K562 (cell line): ENCODE data around the gene SEPTIN8. TPM values are rescaled to one million over a fixed set of nuclear protein-coding genes. Genes with fewer than 3 reads are reported as not detected.

ENCODE experiments used
- ATAC-seq: fragments of 200-7000 bp; cut with Tn5 transposase; 3 replicates; pipeline ENCODE4 v1.9.1; 2020; ENCODE audit warnings: moderate library complexity
- BruUV-seq: library from RNA; stranded (reverse); fragments of 400-500 nt; replicated peaks from 2 replicates; lab custom pipeline; 2021; lab: Mats Ljungman, UMichigan
- CTCF ChIA-PET: fragments of 300-600 bp; formaldehyde crosslinking; extraction: SDS; loops from one replicate; lab custom pipeline; 2021; ENCODE audit warnings: low intra/inter-chr PET ratio; lab: Yijun Ruan, JAX
- POLR2A ChIA-PET: fragments of 300-600, 350-650 bp; sonication (Branson Sonifier 250); formaldehyde crosslinking; extraction: SDS; loops from one replicate; lab custom pipeline; 2021; ENCODE audit warnings: antibody characterized with exemption, inconsistent platforms; lab: Yijun Ruan, JAX
- DNase-seq, 4 experiments: peaks; one replicate each; pipeline versions ENCODE4 v3.0.0 to v3.0.0-alpha.2; 2011 to 2018; ENCODE audit warnings: low spot score in 3 of 4, mixed read lengths in 3 of 4; ENCODE audit errors: extremely low read depth in 1 of 4
- FAIRE-seq: peaks from 2 replicates; lab custom pipeline; 2011; peaks lifted over from hg19 to GRCh38; lab: Jason Lieb, UNC
- H2AFZ ChIP-seq: 2 replicates; pipeline ENCODE4 v1.6.0; 2011; ENCODE audit warnings: low read depth, low read length, control low read depth, inconsistent platforms
- H3K27ac ChIP-seq: fragments of 200-600 bp; 3 replicates; pipeline ENCODE4 v1.8.0; 2011; ENCODE audit warnings: low read depth, mild to moderate bottlenecking, control low read depth, inconsistent platforms, low read length, moderate library complexity, mixed read lengths; ENCODE audit errors: extremely low read depth
- H3K27me3 ChIP-seq, 2 experiments: fragments of 300-600 bp in 1 of 2; 2 replicates in 1 of 2; 3 replicates in 1 of 2; pipeline versions ENCODE4 v1.6.0 to v1.8.0; 2011; ENCODE audit warnings: inconsistent platforms in 2 of 2, low read length in 2 of 2, mild to moderate bottlenecking in 1 of 2, mixed read lengths in 1 of 2, moderate library complexity in 1 of 2; ENCODE audit not compliant: control insufficient read depth in 2 of 2, insufficient read depth in 2 of 2
- H3K36me3 ChIP-seq: fragments of 300-600 bp; 3 replicates; pipeline ENCODE4 v1.8.0; 2011; ENCODE audit warnings: mild to moderate bottlenecking, low read length, inconsistent platforms; ENCODE audit not compliant: control insufficient read depth, insufficient read depth
- H3K4me1 ChIP-seq, 2 experiments: fragments of 200-600 bp in 1 of 2; replicated peaks in 1 of 2; 2 replicates in 1 of 2; 3 replicates in 1 of 2; pipeline versions ENCODE4 v1.5.1 to v1.8.0; 2011; ENCODE audit warnings: inconsistent platforms in 2 of 2, low read length in 2 of 2, mild to moderate bottlenecking in 1 of 2, mixed read lengths in 1 of 2, moderate library complexity in 1 of 2; ENCODE audit not compliant: control insufficient read depth in 2 of 2, insufficient read depth in 2 of 2
- H3K4me2 ChIP-seq: 2 replicates; pipeline ENCODE4 v1.6.1; 2011; ENCODE audit warnings: low read length, control low read depth, inconsistent platforms, mixed read lengths; ENCODE audit not compliant: insufficient read depth
- H3K4me3 ChIP-seq: fragments of 200-600 bp; sonication (generic), shearing (Covaris generic); 2 replicates; pipeline ENCODE4 v1.5.1; 2016; ENCODE audit warnings: control low read depth, inconsistent platforms
- H3K79me2 ChIP-seq: fragments of 200-600 bp; 3 replicates; pipeline ENCODE4 v1.8.0; 2011; ENCODE audit warnings: low read length, inconsistent platforms; ENCODE audit not compliant: control insufficient read depth, insufficient read depth
- H3K9ac ChIP-seq, 2 experiments: 2 replicates each; pipeline versions ENCODE4 v1.6.0 to v1.6.1; 2011; ENCODE audit warnings: low read depth in 2 of 2, low read length in 2 of 2, control low read depth in 1 of 2, inconsistent platforms in 1 of 2, mild to moderate bottlenecking in 1 of 2, mixed read lengths in 1 of 2; ENCODE audit not compliant: insufficient read depth in 1 of 2
- H3K9me1 ChIP-seq: one replicate; pipeline ENCODE4 v1.6.0; 2011; ENCODE audit warnings: inconsistent platforms, mild to moderate bottlenecking, low read length, moderate library complexity; ENCODE audit not compliant: control insufficient read depth, insufficient read depth
- H3K9me3 ChIP-seq: replicated peaks from 2 replicates; pipeline ENCODE4 v1.5.1; 2011; ENCODE audit warnings: low read depth, low read length, inconsistent platforms; ENCODE audit not compliant: control insufficient read depth, insufficient read depth
- H4K20me1 ChIP-seq: replicated peaks from 2 replicates; pipeline ENCODE4 v1.6.1; 2011; ENCODE audit warnings: low read length, inconsistent platforms, mixed read lengths; ENCODE audit not compliant: control insufficient read depth, insufficient read depth
- ARHGAP35 ChIP-seq: fragments of 450-650 bp; IDR thresholded peaks from 2 replicates; pipeline ENCODE4 v1.6.1; 2018; ENCODE audit not compliant: partially characterized antibody
- TEAD1 ChIP-seq, 2 experiments: fragments of 450-650 bp in 1 of 2; sonication (generic) in 1 of 2; formaldehyde crosslinking; IDR thresholded peaks; 2 replicates each; pipeline versions ENCODE4 v1.4.0 to v1.8.0; 2020 to 2022; ENCODE audit warnings: mild to moderate bottlenecking in 2 of 2, missing genetic modification reagents in 1 of 2
- ZNF232 ChIP-seq: sonication (generic); formaldehyde crosslinking; IDR thresholded peaks from 2 replicates; pipeline ENCODE4 v1.8.0; 2022; ENCODE audit warnings: mild to moderate bottlenecking, missing genetic modification reagents
- WGBS: fragments of 100-300 bp; shearing (Covaris generic); methylation state at CpG from one replicate; pipeline ENCODE4 v1.1.6; 2016; ENCODE audit warnings: low coverage, mixed read lengths; ENCODE audit not compliant: insufficient coverage; ENCODE audit errors: missing lambda C conversion rate; 5-methylcytosine and 5-hydroxymethylcytosine counted together
- in situ Hi-C: fragments of 300-500 bp; cut with MboI; formaldehyde crosslinking; loops from 4 replicates; pipeline ENCODE4 v1.15.0; 2018; ENCODE audit warnings: inconsistent platforms, mixed read lengths
- intact Hi-C: fragments of 100-400 bp; cut with micrococcal nuclease; formaldehyde crosslinking; loops from 2 replicates; pipeline ENCODE4 v1.14.2; 2022
- polyA plus RNA-seq, 8 experiments: library from polyadenylated mRNA; depleted of rRNA in 4 of 8; stranded (reverse) in 5 of 8; unstranded in 3 of 8; fragments of >200 nt; fragmentation: Nextera tagmentation in 2 of 8; fragmentation: Illumina TruSeq in 1 of 8; extraction: Ambion mirVana in 2 of 8; extraction: Trizol in 1 of 8; gene quantifications; 2 replicates each; pipeline versions ENCODE4 v1.2.1 to v1.2.3, GENCODE V29; 2011 to 2014; ENCODE audit warnings: inconsistent platforms in 1 of 8, missing spikeins in 1 of 8
- total RNA-seq, 7 experiments: library from RNA; depleted of rRNA in 6 of 7; stranded (reverse); fragments of >200 nt in 6 of 7; fragmentation: Illumina TruSeq in 2 of 7; extraction: Trizol in 2 of 7; gene quantifications; 2 replicates each; pipeline versions ENCODE4 v1.2.1 to v1.2.3, GENCODE V29; 2011 to 2021; ENCODE audit warnings: low replicate concordance in 1 of 7
- TF ChIP-seq, protein P1 (sequence below): fragments of 250-450 bp; sonication (Bioruptor Pico); IDR thresholded peaks from 2 replicates; pipeline ENCODE4 v1.4.0; 2020; ENCODE audit warnings: borderline replicate concordance
- TF ChIP-seq, protein P2 (sequence below): sonication (generic); formaldehyde crosslinking; IDR thresholded peaks from 2 replicates; pipeline ENCODE4 v1.9.0; 2022; ENCODE audit warnings: mild to moderate bottlenecking, missing genetic modification reagents

Gene SEPTIN8
- total and polyA plus RNA-seq, 9 of the 15 experiments (the other 6 are each of a cell fraction or from before 2014, with no cell fraction given): 19.3 to 142 (median 101) TPM

DNA sequence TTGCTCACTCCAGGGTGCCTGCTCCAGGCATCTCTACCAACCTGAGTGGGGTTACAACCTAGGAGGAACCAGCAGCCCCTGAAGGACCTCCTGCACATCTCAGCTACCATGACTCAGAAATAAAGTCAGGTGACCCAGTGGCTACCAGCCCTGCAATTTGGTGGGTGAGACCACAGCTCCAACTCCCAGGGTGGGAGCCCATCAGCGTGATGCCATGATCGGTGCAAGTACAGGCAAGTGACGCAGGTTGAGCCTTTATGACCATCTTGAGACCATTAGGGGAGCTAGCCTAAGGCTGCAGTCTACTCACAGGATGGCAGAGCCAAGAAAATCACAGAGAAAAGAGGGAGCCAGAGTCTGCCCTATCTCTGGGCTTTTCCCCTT lies 8.6 kb downstream of the SEPTIN8 start:
- peaks cover 12 to 25% of the 10 kb centered on the region in 2 experiments; a peak in 4 of 5 replicates for H3K4me1 ChIP-seq
- WGBS: 98% methylated on average over 3 of the region's 3 CpGs
- no peaks in the 10 kb centered on the region for H3K27me3 ChIP-seq
- DNase-seq (no peak), ATAC-seq (no peak), FAIRE-seq (no peak)
- no peak overlapping the region for H3K27ac ChIP-seq
- TF ChIP-seq ARHGAP35 (no peak), ZNF232 (no peak), TEAD1 (CRISPR knock-in tag; IDR thresholded peaks at IDR 0.05) (no peak)
- TF ChIP-seq, protein P1, sequence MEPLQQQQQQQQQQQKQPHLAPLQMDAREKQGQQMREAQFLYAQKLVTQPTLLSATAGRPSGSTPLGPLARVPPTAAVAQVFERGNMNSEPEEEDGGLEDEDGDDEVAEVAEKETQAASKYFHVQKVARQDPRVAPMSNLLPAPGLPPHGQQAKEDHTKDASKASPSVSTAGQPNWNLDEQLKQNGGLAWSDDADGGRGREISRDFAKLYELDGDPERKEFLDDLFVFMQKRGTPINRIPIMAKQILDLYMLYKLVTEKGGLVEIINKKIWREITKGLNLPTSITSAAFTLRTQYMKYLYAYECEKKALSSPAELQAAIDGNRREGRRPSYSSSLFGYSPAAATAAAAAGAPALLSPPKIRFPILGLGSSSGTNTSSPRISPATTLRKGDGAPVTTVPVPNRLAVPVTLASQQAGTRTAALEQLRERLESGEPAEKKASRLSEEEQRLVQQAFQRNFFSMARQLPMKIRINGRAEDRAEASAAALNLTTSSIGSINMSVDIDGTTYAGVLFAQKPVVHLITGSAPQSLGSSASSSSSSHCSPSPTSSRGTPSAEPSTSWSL (CRISPR knock-in tag): no peak
- TF ChIP-seq, protein P2, sequence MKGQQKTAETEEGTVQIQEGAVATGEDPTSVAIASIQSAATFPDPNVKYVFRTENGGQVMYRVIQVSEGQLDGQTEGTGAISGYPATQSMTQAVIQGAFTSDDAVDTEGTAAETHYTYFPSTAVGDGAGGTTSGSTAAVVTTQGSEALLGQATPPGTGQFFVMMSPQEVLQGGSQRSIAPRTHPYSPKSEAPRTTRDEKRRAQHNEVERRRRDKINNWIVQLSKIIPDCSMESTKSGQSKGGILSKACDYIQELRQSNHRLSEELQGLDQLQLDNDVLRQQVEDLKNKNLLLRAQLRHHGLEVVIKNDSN (CRISPR knock-in tag): 0 out of 2 replicates have a peak, but pooled peaks have one; percentile 7
- no TSS peak for BruUV-seq
- H3K79me2 ChIP-seq: peaks cover 70% of the 10 kb centered on the region
- no peaks in the 10 kb centered on the region for H3K9me1 ChIP-seq
- H3K4me2 ChIP-seq: no peak overlapping the region
- ChIA-PET POLR2A (interaction anchor here (1.8 to 3.5 kb wide), 2 partner anchors 9 to 12 kb away, joined by 8 to 22 read pairs; no protein-coding TSS in a partner anchor), CTCF (no interaction called here)
- in situ Hi-C loops (no loop called here), intact Hi-C loops (no loop called here)
- H3K9ac ChIP-seq: peak overlapping the region in 1 of 2 experiments; percentile 41; a peak in 2 of 4 replicates
- H2AFZ ChIP-seq: no peak overlapping the region
- H3K36me3 ChIP-seq: peaks cover 79% of the 10 kb centered on the region; the same call in 2 of the 3 replicates
- no peak overlapping the region for H3K4me3 ChIP-seq
- H4K20me1 ChIP-seq: peaks cover 18% of the 10 kb centered on the region
- no peaks in the 10 kb centered on the region for H3K9me3 ChIP-seq
